DOHH2 (cell line): ENCODE measurements around the gene CHORDC1.
"Not testable (repeated sequence)": the region's sequence is repeated elsewhere in the genome, so short reads cannot be mapped to it uniquely, and the experiment has no call there.

Source experiments
- EZH2phosphoT487 ChIP-seq: fragments of 200-600 bp; sonication (generic); IDR thresholded peaks from 2 replicates; pipeline ENCODE4 v1.6.1; 2017; ENCODE audit warnings: borderline replicate concordance, mild to moderate bottlenecking, antibody characterized with exemption, low read length, moderate library complexity, mixed read lengths
- TF ChIP-seq, protein P1 (sequence below): fragments of 200-600 bp; sonication (generic); IDR thresholded peaks from one replicate; pipeline ENCODE4 v1.5.1; 2014; ENCODE audit warnings: antibody characterized with exemption, mild to moderate bottlenecking, low read depth, low read length; ENCODE audit not compliant: poor library complexity, severe bottlenecking

DNA sequence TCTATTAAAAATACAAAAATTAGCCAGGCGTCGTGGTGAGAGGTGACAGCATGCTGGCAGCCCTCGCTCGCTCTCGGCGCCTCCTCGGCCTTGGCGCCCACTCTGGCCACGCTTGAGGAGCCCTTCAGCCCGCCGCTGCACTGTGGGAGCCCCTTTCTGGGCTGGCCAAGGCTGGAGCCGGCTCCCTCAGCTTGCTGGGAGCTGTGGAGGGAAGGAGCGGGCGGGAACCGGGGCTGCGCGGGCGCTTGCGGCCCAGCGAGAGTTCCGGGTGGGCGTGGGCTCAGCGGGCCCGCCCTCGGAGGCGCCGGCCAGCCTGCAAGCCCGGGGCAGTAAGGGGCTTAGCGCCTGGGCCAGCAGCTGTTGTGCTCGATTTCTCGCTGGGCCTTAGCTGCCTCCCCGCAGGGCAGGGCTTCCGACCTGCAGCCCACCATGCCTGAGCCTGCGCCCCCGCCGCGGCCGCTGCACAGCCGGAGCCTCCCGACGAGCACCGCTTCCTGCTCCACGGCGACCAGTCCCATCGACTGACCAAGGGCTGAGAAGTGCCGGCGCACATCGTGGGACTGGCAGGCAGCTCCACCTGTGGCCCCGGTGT lies 55.8 kb downstream of the CHORDC1 start:
- TF ChIP-seq, protein P1, sequence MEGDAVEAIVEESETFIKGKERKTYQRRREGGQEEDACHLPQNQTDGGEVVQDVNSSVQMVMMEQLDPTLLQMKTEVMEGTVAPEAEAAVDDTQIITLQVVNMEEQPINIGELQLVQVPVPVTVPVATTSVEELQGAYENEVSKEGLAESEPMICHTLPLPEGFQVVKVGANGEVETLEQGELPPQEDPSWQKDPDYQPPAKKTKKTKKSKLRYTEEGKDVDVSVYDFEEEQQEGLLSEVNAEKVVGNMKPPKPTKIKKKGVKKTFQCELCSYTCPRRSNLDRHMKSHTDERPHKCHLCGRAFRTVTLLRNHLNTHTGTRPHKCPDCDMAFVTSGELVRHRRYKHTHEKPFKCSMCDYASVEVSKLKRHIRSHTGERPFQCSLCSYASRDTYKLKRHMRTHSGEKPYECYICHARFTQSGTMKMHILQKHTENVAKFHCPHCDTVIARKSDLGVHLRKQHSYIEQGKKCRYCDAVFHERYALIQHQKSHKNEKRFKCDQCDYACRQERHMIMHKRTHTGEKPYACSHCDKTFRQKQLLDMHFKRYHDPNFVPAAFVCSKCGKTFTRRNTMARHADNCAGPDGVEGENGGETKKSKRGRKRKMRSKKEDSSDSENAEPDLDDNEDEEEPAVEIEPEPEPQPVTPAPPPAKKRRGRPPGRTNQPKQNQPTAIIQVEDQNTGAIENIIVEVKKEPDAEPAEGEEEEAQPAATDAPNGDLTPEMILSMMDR: not testable (repeated sequence)
- not testable (repeated sequence) for TF ChIP-seq EZH2phosphoT487
